Limb (tissue), 2 donors: Measurements from ENCODE around the gene EDN2.

Experiments used
- DNase-seq, 2 donors: peaks; one replicate each; pipeline ENCODE4 v3.0.0-alpha.2; 2016; ENCODE audit errors: extremely low spot score in 2 of 2

Gene EDN2

DNA sequence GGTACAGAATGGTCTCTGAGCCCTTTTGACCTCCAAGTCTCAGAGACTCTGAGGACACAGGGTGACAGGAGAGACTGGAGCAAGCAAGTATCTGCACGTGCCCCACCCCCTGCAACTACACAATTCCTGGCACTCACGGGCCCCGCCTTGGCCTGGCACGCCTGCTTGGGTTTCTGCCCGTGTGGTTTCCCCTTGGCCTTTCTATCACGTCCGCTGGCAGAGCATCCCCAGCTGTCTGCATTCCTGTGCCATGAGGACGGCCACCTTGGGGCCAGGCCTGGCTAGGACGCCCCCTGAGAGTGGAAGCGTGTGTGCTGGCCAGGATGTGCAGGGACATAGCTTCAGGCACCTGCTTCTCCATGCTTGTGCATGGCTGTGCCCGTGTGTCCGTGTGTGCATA, 14.3 kb upstream of the EDN2 start:
- no peak for DNase-seq

DNA sequence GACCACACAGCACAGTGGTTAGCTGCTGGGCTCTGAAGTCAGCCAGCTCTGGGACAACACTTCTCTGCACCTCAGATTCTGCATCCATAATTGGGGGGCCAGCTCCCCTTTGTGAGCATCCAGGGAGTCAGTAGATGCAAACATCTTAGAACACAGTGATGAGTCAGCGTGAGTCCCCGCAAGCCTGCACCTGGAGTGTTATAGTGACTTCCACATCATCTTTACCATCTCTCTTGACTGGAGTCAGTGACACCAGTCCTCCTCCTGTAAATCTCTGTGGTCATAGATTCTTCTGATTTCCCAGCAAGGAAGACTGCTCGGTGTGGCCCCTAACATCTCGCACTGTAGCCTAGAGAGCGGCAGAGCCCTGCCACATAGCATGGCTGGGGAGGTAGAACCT, 13.9 kb upstream of the EDN2 start:
- no peak for DNase-seq

DNA sequence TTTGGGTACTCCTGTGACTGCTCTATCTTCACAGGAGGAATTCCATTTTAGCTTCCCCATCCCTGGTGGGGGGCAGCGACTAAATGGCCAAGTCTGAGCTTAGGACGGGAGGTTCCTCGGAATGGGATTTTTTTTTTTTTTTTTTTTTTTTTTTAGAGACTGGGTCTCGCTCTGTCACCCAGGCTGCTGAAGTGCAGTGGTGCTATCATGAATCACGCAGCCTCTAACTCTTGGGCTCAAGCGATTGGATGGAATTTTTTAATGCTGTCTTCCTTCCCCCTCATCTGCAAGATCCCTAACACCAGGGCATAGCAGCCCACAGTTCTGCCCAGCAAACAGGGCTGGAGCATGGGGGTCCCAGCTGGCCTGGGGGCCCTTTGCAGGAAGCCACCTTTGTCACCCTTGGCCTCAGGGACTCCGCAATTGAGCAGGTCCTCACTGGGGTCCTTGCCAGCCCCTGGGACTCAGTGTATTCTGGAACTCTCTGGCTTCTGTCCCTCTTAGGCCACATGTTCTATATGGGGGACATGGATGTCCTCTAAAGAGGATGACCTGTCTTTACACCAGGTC, 13.1 kb upstream of the EDN2 start:
- DNase-seq = no peak

DNA sequence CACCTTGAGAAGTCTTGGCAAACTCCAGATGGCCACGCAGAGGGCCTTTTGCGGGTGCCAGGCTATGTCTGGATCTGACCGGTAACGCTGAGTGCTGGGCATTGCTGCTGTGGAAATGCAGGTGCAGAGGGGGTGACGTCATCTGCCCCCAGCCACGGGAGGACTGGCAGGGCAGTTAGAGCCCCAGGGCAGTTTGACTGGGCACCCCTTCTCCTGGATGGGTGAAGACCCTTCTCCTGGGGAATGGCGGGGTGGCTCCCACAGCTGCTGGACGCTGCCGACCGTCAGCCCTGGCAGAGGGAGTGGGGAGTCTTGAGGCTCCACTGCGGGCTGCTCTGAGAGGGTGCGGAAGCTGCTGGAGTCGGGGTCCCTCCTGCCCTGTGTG, 12.6 kb upstream of the EDN2 start:
- no peak for DNase-seq

DNA sequence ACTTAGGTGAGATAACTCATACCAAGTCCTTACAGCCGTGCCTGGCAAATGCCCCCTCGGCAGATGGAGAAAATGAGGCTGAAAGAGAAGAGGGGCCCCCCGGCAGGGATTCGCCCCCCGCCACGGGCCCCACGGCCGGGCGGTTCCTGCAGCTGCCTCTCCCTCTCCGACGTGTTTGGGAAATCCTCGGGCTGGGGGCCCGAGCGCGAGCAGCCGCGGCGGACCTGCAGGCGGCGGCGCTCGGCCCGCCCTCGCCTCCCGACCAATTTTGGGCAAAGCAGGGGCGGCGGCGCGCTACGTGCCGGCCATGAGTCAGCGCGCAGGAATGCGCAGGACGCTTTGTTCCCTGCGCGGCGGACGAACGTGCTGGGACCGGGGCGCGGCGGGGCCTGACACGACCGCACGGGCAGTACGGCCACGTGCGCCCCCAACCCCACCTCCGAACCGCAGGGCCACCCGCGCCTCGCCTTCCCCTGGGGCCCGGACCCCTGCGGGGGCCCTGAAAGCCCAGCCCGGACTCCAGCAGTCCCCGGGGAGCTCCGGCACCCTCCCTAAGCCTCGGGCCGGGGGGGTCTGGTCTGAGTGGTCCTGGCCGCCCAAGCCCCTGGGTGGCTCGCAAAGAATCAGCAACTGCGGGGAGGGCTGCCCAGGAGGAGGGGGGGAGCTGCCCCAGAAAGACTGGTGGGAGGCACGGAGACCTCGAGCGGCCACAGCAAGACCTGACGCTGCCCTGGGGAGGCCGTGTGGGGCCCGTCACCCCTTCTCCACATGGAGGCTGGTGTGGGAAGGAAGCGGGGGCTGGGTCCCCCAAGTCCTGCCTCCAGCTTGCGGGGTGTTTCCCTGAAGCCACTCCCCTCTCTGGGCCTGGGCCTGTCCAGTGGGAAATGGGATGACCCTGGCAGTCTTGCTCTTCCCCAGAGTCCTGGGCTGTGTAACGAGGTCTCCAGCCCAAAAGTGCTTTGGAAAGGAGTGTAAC, 11.9 kb upstream of the EDN2 start:
- peak; percentile 89 to 90 for DNase-seq

DNA sequence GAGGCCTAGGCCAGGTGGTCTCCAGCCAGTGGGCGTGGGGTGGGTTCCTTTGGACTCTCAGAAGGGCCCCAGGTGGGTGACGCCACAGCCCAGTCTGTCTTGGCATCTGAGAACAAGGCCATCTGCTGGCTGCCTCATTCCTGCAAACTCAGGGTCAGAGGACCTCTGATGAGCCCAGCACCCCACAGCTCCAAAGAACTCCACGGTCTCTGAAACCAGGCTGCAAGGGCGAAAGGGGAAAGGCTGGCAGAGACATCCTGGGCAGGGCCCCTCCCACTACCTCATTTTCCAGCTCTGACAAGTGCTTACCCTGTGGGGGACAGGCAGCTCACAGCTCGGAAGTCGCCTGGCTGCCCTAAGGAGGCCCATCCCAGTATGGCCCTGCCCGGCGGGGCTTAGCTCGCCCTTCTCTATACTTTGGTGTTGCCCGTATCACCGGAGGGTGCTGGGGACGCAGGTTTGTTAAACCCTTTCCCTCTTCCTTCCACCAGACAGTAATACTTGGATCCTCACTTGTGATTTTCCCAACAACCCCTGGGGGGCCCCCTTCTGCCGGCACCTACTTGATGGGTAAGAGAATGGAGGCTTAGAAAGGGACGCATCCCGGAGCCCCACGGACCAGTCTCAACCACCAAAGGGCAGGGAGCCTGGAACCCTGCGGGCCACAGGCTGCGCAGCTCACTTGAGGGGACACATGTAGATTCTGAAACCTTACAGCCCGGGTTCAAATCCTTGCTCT, 10.9 kb upstream of the EDN2 start:
- no peak for DNase-seq

DNA sequence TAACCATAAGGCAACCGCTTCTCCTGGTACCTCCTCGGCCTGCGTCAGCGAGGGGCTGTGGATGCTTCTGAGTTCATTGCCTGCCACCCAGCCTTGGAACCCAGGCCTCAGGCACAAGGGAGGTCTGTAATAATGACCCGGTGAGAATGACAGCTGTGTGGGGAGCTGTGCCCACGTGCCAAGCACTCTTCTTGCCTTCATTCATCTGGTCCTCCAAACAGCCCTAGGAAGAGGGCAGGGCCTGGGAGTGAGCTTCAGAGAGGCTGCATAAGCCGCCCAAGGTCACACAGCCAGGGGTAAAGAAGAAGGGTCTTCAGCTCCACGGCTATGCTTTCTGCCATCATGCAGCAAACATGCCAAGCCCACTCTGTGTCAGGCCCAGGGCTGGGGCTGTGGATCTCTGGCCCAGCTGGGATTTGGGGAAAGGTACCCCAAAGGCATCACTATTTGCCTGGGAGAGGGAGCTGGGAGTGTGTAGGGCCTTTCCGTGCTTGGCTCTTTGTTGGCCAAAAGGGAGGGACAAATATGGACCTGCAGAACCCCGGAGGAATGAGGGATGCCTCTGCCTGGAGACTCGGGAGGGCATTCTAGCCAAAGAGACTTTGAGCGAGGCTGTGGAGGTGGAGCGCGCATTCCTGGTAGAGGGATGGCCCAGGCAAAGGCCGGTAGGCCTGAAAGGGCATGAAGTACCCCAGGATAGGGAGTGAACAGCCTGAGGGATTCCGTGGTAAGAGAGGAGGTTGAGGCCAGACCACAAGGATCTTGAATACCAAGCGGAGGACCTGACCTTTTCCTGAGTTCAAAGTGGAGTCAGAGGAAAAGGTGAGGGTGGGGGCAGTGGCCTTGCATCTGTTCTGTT, 10.1 kb upstream of the EDN2 start:
- DNase-seq = no peak

DNA sequence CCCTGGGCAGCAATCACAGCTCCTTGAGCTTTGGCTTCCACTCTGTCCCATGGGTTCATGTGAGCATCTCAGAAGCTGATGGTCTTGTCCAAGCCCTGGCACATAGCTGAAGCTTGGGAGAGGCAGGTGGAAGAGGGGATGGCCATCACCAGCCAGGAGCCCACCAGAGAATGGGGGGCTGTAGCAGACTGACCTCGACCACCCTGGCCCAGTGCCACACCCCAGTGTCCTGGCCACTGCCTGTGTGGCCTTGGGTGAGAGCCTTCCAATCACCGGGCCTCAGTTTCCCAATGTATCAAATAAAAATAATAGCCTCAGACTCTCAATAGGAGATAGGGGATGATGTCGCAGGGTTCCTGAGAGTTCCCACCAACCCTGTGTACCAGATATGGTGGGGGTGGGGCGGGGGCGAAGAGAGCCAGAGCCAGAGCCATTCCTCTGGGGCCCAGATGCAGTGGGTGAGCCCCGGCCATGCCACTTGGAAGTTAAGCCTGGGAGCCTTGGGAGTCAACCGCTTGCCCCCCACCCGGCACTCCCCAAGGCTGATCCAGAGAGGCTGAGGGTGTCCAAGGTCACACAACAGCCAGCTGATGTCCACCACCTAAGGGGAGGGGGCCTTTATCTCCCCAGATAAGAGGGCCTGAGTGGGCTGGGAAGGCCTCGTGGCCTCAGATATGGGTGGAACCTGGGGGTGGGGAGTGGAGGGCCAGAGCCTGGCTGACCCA, 9.3 kb upstream of the EDN2 start:
- peak in 1 of 2 donors; percentile 28 for DNase-seq

DNA sequence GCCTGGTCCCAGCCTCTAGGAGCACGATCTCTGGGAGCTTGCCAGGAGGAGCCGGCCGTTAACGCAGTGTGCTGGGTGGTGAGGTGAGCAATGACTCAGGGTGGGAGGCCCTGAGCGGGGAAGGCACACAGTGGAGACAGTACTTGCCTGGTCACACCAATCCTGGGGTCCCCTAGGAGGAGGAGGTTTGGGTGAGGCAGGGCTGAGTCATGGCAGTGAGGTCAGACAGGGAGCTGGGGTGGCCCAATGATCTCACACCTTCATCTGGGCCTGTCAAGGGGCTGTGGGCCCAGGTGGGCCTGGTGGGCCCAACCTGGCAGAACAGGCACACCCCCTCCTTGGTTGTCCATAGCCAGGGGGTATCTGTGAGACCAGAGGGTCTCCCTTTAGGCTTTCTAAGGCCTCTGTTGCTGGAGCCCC, 8.6 kb upstream of the EDN2 start:
- peak in 1 of 2 donors; percentile 51 for DNase-seq

DNA sequence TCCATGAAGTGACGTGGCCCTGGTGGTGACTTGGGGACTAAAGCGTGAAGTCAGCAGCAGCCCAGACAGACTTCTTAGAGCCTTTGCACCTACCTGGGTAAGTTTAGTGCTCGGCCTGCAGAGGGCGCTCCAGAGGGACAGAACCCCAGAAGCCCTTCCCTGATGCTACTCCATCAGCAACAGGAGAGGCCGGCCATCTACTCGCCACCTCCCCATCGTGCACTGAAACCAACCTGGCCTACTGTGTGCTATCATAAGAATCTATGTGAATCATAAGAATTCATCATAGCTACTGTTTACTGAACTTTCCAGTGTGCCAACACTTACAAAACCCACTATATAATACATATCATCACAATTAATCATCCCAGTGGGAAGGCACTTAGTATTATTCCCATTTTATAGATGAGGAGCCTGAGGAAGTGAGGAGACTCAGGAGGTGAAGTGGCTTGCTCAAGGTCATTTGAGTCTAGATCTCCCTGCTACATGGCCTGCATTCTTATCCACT, 7.9 kb upstream of the EDN2 start:
- peak in 1 of 2 donors; percentile 33 for DNase-seq

DNA sequence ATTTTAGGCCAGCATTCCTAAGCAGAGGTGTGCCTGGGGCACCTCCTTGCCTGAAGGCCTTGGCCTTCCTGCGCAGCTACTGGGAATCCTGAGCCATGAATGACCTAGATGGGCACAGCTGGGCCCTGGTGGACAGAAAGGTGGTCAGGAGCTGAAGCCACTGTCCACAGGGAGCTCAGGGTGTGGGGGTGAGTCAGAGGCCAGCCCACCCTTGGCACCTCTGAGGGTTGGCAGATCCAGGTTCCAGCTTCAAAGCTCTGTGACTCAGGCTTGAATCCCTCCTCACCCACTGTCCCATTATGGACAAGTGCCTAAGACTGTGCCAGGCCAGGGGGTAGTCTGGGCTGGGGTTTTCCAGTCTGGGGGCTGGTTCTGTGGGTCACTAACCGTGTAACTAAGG, 6.4 kb upstream of the EDN2 start:
- no peak for DNase-seq

DNA sequence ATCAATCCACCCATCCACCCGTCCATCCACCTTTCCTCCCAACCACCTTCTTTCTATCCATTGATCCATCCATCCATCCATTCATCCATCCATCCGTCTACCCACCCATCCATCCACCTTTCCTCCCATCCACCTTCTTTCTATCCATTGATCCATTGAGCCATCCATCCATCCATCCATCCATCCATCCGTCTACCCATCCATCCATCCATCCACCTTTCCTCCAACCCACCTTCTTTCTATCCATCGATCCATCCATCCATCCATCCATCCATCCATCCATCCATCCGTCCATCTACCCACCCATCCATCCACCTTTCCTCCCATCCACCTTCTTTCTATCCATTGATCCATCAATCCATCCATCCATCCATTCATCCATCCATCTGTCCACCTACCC, 5.1 kb upstream of the EDN2 start:
- no peak for DNase-seq

DNA sequence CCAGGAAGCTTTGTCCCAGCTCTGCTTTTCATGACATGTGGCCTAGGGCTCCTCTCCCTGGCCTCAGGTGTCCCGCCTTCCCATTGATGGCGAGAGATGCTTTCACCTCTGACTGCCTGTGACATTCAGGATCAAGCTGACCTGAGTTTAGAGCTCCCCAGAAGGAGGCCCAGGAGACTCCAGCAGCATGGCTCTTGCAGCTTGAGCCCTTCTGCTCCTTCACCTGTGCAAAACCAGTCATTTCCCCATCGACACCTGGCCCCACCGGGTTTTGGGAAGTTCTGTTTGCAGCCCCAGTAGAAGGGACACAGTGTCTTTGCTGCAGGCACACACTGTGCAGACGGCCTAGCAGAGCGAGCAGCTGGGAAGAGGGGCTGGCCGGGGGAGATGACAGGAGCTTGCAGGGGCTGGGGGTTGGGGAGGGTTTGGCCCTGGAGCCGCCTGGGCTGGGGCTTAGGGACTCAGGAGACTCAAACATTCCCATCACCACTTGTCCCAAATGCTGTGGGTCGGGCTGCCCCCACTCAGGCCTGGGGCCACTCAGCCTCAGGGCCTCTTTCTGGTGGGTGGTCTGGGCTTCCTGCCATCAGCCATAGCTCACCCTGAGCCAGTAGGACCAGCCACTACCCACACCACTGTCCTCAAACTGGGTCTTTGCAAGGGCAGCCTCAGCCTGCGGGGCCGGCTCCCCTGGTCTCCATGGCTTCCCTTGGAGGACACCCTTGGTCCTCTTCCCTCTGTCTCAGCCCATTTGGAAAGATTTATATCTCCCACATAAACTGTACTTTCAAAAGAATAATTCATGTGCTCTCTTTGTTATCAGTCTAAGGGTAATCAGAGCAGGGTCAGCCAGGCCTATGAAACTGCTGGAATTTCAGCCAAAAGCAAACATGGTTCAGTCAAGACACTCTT, 3.8 kb upstream of the EDN2 start:
- peak in 1 of 2 donors; percentile 52 for DNase-seq

DNA sequence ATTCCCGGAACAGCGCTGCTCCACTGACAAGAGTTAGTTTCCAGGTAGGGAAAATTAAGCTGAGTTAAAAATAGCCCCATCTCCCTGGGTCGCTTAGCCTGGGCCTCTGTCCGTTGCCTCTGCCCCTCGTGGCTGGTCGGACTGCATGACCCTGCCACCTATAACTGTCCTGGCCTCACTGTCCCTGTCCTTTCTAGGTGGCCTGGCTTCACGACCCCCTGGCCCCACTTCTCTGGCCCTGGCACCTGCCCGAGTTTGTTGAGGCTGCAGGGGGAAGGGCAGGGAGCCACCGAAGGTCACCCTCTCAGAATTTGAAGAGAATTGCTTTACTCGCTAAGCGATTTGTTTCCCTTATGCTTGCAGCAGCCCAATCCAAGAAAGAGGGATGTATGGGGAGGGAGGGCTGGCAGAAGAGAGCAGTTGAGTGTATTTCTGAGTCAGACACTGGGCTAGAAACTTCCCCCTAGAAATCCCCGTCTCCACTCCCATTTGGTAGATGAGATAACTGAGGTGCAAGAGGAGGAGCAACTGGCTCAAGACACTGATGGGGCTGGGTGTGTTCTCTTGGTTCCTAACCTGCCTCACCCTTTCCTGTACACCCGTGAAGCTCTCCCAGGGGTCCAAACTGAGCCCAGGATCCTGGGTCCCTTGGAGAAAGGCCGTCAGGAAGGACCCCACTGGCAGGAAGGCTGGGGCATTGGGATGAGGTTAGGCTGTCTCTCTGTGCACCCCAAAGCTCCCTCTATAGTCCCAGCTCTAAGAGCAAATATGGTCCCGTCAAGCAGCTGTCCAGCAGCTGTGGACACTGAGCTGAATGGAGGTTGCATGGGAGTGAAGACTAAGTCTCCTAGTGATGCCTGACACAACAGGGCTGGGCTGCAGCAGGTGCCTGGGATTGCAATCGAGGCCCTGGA, 2.9 kb upstream of the EDN2 start:
- peak in 1 of 2 donors; percentile 73 for DNase-seq

DNA sequence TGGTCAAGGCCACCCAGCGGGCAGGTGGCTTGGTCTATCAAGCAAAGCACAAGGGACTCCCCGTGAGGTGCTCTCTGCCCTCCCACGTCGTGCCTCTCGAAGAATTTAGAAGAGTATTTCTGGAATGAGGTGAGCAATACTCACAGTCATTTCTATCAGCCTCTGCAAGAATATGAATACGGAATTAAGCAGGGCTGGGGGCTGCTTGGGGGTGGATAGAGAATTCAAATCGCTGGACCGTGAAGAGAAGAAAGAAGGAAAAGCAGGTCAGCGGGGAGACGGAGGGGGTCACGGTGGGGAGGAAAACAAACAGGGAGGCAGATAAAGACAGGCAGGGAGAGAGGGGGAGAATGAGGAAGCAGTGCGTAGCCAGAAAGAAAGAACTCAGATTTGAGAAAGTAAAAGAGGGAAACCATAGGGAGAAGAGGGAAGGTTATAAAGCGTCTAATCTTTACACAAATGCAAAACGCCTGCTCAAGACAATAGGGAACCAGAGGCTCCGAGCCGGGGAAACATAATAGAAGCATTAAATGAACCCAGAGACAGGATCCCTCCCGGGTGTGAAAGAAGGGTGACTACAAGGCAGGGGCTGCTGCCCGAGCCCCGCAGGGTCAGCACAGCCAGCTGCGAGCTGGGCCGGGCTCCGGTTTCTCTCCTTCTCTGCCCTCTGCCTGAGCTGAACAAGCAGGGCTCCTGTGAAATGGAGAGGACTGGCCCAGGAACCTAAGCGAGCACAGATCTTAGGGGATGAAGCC, 2.1 kb upstream of the EDN2 start:
- DNase-seq = peak in 1 of 2 donors; percentile 57

DNA sequence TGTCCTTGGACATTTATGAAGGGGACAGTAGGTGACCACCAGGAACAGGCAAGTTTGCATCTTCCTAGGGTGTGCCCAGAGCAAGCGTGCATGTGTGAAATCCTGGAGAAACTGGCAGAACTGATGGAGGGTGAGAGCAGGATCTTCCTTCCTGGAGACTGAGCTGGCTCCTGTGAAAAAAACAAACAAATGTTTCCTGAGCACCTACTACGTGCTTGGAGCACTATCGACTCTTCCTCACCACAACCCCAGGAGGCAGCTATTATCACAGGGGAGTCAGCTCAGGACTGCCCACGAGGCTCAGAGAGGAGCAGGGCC, 1.5 kb upstream of the EDN2 start:
- DNase-seq = no peak

DNA sequence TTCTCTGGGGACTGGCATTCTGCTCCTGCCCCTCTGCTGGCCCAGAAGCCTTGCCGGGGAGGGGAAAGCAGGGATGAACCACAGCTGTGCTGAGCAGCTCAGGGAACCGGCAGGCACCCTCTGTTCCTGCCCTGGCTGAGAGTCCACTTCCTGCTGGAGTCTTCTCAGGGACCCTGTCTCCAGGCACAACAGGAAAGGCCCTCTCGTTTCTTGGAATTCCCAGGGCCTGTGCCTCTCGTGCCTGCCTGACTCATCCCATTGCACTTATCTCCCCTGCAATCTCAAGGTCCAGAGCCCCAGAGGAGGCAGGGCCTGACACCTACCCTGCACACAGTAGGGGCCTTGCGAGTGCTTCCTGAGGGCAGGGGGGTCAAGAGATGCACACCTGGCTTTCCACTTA, 1.1 kb upstream of the EDN2 start:
- no peak for DNase-seq

DNA sequence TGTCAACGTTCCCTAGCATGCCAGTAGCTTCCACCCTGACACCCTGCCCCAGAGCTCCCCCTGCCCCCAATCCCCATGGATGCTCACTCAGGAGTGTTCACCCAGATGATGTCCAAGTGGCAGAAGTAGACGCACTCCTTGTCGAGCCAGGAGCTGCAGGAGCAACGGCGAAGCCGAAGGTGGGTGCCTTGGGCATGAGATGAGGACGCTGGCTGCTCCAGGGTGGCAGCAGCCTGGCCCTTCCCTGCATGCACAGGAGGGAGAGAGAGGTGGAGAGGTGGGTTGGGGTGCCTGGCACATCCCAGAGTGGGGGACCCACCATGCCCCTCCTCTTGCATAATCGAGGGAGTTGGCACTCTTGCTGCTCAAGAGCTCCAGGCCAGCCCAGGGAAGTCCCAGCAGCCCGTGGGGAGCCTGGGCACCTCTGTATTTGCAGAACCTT, 502 bp downstream of the EDN2 start:
- DNase-seq = no peak
